ENCODE measurements around the gene NDUFB5. TPM values are rescaled to one million over a fixed set of nuclear protein-coding genes. Genes with fewer than 3 reads are reported as not detected.

The NDUFB5 gene
- total and polyA plus RNA-seq, 10 of the 15 experiments (the other 5 are each of a cell fraction or from before 2014, with no cell fraction given), result 82.0 to 320 (median 126) TPM

DNA sequence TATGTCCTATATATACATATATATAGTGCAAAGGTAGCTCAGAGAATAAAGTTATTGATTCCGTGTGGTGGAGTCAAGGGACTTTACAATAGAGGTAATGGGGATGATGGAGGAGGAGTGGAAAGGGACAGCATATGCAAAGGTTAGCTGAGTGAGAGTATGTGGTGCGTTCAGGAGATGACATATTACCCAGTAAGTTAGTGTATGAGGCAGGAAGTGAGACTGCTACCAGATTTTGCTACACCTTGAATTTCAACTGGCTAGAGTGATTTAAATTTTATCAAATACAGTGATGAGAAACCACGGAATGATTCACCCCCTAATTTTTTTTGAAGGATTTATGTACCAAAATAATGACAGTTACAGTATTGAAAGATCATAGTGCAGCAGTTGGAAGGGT, 39.1 kb upstream of the NDUFB5 start:
- Histone ChIP-seq H3K79me2 (ENCODE audit: control insufficient read depth, insufficient read depth, low read length) (peaks cover 49% of the 10 kb centered on the region), H3K36me3 (ENCODE audit: control insufficient read depth in 2 of 2, insufficient read depth in 2 of 2, low read length in 1 of 2) (peaks cover 0 to 14% of the 10 kb centered on the region in 2 experiments; a peak in 2 of 4 replicates), H3K27ac (ENCODE audit: control insufficient read depth, insufficient read depth) (peak overlapping the region; percentile 30), H3K4me2 (ENCODE audit: control insufficient read depth, insufficient read depth) (peak overlapping the region; percentile 57; the same call in 1 of the 2 replicates), H3K4me1 (ENCODE audit: control insufficient read depth, insufficient read depth, low read length) (no peaks in the 10 kb centered on the region), H3K9ac (ENCODE audit: control insufficient read depth, insufficient read depth, low read length) (no peak overlapping the region), H3K9me3 (replicated peaks; ENCODE audit: control insufficient read depth, insufficient read depth, low read length) (no peaks in the 10 kb centered on the region), H4K20me1 (ENCODE audit: control insufficient read depth, insufficient read depth) (no peaks in the 10 kb centered on the region), H3K27me3 (replicated peaks in 1 of 2; ENCODE audit: control insufficient read depth in 2 of 2, insufficient read depth in 2 of 2, low read length in 1 of 2) (no peaks in the 10 kb centered on the region; a peak in 1 of 4 replicates), H2AFZ (ENCODE audit: control insufficient read depth, low read depth, low read length) (no peak overlapping the region), H3K4me3 (no peak overlapping the region; the same call in 1 of the 2 replicates)
- RAD21 ChIA-PET (ENCODE audit: unreplicated experiment), result interaction anchor here (1.0 to 1.8 kb wide), 3 partner anchors 215 to 550 kb away, joined by 3 to 5 read pairs (median 4); partner anchors contain the start of gene MFN1
- SMC1A ChIA-PET (ENCODE audit: uncharacterized antibody, unreplicated experiment), result interaction anchor here (0.6 to 1.7 kb wide), 3 partner anchors 30 to 215 kb away, joined by 3 to 4 read pairs (median 3); no protein-coding TSS in a partner anchor
- ATAC-seq (peak; percentile 14; the same call in 2 of the 3 replicates), FAIRE-seq (no peak), DNase-seq (ENCODE audit: low read depth, low spot score) (peak; percentile 28)
- 37% methylated on average over 3 of the region's 3 CpGs for WGBS (ENCODE audit: insufficient coverage, insufficient replicate concordance, low lambda C conversion rate, missing lambda C conversion rate)
- BruUV-seq (replicated peaks), result no TSS peak
- in situ Hi-C loops (cut with MboI) (loop anchor here (10.0 to 25.0 kb wide), 2 partner anchors 551 to 1128 kb away; no protein-coding TSS in a partner anchor), intact Hi-C loops (cut with micrococcal nuclease; ENCODE audit: unreplicated experiment) (no loop called here)
- CTCF ChIA-PET, result interaction anchor here (0.6 to 1.5 kb wide), 5 partner anchors 31 to 243 kb away, joined by 3 read pairs; no protein-coding TSS in a partner anchor
- POLR2A ChIA-PET, result interaction anchor here (1.0 to 1.3 kb wide), 2 partner anchors 39 to 214 kb away, joined by 3 to 5 read pairs; partner anchors contain the start of genes MRPL47 and NDUFB5
- TF ChIP-seq NR2C1 (IDR thresholded peaks at IDR 0.05), result no peak
- TF ChIP-seq ZSCAN29 (IDR thresholded peaks at IDR 0.05), result no peak
- TF ChIP-seq, protein P1, sequence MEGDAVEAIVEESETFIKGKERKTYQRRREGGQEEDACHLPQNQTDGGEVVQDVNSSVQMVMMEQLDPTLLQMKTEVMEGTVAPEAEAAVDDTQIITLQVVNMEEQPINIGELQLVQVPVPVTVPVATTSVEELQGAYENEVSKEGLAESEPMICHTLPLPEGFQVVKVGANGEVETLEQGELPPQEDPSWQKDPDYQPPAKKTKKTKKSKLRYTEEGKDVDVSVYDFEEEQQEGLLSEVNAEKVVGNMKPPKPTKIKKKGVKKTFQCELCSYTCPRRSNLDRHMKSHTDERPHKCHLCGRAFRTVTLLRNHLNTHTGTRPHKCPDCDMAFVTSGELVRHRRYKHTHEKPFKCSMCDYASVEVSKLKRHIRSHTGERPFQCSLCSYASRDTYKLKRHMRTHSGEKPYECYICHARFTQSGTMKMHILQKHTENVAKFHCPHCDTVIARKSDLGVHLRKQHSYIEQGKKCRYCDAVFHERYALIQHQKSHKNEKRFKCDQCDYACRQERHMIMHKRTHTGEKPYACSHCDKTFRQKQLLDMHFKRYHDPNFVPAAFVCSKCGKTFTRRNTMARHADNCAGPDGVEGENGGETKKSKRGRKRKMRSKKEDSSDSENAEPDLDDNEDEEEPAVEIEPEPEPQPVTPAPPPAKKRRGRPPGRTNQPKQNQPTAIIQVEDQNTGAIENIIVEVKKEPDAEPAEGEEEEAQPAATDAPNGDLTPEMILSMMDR (IDR thresholded peaks at IDR 0.05 in 2 of 3, conservative IDR thresholded peaks at IDR 0.05 in 1 of 3; ENCODE audit: control insufficient read depth in 2 of 3, extremely low read depth in 1 of 3, insufficient read depth in 1 of 3, low read depth in 3 of 3, low read length in 3 of 3), result no peak
- TF ChIP-seq FOXM1 (IDR thresholded peaks at IDR 0.05; ENCODE audit: low read depth, low read length), result no peak
- TF ChIP-seq, protein P2, sequence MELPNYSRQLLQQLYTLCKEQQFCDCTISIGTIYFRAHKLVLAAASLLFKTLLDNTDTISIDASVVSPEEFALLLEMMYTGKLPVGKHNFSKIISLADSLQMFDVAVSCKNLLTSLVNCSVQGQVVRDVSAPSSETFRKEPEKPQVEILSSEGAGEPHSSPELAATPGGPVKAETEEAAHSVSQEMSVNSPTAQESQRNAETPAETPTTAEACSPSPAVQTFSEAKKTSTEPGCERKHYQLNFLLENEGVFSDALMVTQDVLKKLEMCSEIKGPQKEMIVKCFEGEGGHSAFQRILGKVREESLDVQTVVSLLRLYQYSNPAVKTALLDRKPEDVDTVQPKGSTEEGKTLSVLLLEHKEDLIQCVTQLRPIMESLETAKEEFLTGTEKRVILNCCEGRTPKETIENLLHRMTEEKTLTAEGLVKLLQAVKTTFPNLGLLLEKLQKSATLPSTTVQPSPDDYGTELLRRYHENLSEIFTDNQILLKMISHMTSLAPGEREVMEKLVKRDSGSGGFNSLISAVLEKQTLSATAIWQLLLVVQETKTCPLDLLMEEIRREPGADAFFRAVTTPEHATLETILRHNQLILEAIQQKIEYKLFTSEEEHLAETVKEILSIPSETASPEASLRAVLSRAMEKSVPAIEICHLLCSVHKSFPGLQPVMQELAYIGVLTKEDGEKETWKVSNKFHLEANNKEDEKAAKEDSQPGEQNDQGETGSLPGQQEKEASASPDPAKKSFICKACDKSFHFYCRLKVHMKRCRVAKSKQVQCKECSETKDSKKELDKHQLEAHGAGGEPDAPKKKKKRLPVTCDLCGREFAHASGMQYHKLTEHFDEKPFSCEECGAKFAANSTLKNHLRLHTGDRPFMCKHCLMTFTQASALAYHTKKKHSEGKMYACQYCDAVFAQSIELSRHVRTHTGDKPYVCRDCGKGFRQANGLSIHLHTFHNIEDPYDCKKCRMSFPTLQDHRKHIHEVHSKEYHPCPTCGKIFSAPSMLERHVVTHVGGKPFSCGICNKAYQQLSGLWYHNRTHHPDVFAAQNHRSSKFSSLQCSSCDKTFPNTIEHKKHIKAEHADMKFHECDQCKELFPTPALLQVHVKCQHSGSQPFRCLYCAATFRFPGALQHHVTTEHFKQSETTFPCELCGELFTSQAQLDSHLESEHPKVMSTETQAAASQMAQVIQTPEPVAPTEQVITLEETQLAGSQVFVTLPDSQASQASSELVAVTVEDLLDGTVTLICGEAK (IDR thresholded peaks at IDR 0.05; ENCODE audit: borderline replicate concordance), result no peak
- TF ChIP-seq, protein P3, sequence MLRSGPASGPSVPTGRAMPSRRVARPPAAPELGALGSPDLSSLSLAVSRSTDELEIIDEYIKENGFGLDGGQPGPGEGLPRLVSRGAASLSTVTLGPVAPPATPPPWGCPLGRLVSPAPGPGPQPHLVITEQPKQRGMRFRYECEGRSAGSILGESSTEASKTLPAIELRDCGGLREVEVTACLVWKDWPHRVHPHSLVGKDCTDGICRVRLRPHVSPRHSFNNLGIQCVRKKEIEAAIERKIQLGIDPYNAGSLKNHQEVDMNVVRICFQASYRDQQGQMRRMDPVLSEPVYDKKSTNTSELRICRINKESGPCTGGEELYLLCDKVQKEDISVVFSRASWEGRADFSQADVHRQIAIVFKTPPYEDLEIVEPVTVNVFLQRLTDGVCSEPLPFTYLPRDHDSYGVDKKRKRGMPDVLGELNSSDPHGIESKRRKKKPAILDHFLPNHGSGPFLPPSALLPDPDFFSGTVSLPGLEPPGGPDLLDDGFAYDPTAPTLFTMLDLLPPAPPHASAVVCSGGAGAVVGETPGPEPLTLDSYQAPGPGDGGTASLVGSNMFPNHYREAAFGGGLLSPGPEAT (IDR thresholded peaks at IDR 0.05; ENCODE audit: low read depth), result no peak
- no peak for TF ChIP-seq NFYA (IDR thresholded peaks at IDR 0.05; ENCODE audit: borderline replicate concordance, low read depth, low read length)
- no peak for TF ChIP-seq TCF3 (IDR thresholded peaks at IDR 0.05; ENCODE audit: borderline replicate concordance, insufficient read depth, low read depth, low read length)
- TF ChIP-seq PAX5 (IDR thresholded peaks at IDR 0.05; ENCODE audit: borderline replicate concordance, low read depth, low read length), result no peak
- TF ChIP-seq, protein P4, sequence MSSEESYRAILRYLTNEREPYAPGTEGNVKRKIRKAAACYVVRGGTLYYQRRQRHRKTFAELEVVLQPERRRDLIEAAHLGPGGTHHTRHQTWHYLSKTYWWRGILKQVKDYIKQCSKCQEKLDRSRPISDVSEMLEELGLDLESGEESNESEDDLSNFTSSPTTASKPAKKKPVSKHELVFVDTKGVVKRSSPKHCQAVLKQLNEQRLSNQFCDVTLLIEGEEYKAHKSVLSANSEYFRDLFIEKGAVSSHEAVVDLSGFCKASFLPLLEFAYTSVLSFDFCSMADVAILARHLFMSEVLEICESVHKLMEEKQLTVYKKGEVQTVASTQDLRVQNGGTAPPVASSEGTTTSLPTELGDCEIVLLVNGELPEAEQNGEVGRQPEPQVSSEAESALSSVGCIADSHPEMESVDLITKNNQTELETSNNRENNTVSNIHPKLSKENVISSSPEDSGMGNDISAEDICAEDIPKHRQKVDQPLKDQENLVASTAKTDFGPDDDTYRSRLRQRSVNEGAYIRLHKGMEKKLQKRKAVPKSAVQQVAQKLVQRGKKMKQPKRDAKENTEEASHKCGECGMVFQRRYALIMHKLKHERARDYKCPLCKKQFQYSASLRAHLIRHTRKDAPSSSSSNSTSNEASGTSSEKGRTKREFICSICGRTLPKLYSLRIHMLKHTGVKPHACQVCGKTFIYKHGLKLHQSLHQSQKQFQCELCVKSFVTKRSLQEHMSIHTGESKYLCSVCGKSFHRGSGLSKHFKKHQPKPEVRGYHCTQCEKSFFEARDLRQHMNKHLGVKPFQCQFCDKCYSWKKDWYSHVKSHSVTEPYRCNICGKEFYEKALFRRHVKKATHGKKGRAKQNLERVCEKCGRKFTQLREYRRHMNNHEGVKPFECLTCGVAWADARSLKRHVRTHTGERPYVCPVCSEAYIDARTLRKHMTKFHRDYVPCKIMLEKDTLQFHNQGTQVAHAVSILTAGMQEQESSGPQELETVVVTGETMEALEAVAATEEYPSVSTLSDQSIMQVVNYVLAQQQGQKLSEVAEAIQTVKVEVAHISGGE (CRISPR knock-in tag; IDR thresholded peaks at IDR 0.05), result no peak
- peak; percentile 49; the same call in 1 of the 3 replicates for TF ChIP-seq POU2F2 (IDR thresholded peaks at IDR 0.05; ENCODE audit: borderline replicate concordance, low read depth, low read length)
